Retinal pigment epithelial cell (primary cell): ENCODE measurements around the gene TOP3A.

Experiments used
- DNase-seq: peaks from one replicate; pipeline ENCODE4 v3.0.0-alpha.2; 2010; ENCODE audit warnings: low read depth
- H3K4me3 ChIP-seq: 2 replicates; pipeline ENCODE4 v1.5.1; 2011; ENCODE audit warnings: mild to moderate bottlenecking, low read length, control low read depth, moderate library complexity
- TF ChIP-seq, protein P1 (sequence below): conservative IDR thresholded peaks from 2 replicates; pipeline ENCODE4 v1.5.1; 2011; ENCODE audit warnings: low read depth, low read length, control low read depth, inconsistent platforms

The TOP3A gene

DNA sequence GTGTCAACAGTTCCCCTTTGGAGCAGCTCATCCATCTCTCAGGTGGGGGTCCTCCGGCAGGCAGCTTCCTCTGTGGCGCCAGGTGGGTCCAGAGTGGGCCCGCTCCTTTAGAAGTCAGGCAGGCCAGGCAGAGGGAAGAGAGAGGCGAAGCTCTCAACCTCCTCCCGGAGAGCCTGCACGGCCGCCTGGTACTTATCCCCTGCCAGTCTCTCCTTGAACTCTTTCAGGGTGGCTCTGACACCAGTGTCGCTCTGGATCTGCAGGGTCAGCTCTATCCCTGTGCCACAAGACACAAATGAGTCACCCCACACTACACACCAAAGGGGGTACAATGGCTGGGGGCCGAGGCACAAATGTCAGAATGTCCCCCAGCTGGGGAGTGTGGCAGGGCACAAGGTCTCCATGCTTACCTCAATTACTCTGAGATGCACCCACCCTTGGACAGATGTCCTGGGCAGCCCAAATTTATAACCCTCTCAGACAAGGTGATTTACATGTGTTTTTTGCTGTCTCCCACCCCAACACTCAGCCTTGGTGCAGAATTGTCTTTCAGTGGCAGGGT, 13.9 kb upstream of the TOP3A start:
- TF ChIP-seq, protein P1, sequence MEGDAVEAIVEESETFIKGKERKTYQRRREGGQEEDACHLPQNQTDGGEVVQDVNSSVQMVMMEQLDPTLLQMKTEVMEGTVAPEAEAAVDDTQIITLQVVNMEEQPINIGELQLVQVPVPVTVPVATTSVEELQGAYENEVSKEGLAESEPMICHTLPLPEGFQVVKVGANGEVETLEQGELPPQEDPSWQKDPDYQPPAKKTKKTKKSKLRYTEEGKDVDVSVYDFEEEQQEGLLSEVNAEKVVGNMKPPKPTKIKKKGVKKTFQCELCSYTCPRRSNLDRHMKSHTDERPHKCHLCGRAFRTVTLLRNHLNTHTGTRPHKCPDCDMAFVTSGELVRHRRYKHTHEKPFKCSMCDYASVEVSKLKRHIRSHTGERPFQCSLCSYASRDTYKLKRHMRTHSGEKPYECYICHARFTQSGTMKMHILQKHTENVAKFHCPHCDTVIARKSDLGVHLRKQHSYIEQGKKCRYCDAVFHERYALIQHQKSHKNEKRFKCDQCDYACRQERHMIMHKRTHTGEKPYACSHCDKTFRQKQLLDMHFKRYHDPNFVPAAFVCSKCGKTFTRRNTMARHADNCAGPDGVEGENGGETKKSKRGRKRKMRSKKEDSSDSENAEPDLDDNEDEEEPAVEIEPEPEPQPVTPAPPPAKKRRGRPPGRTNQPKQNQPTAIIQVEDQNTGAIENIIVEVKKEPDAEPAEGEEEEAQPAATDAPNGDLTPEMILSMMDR: no peak
- no peak for DNase-seq
- no peak overlapping the region for H3K4me3 ChIP-seq

DNA sequence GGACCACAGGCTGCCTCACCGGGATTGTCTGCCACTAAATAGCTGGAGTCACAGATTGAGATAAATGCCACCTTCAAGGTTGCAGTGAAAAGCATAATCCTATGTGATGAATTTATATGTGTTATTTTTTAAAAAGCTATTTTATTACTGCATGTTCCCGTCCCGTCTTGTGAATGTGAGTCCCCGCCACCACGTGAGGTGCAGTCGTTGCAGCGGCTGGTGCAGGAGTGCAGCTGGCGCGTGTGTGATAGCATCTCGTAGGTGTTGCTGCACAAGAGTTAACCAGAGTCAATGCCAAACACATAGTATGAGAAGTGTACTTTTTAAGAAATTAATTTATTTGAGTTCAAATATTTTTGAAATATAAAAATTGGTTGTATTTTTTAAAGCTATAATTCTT, 12.8 kb upstream of the TOP3A start:
- TF ChIP-seq, protein P1: no peak
- no peak overlapping the region for H3K4me3 ChIP-seq
- DNase-seq: no peak

DNA sequence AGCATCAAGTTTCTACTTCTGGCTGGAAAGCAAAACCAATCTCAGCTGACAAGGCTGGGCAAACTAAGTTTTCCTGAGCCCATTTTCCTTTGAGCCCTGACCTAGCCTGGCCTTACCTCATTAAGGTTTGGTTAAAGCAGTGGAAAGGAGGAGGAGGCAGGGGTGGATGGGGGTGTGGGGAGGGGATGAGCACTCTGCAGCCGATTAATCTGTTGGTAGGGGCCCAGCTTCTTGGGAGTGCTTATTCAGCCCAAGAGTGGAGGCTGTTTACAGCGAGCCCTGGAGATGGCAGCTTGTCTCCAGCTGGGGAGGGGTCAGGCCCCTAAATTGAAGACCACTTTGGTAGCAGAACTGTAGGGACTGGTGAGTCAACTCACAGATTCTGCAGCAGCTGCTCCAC, 12.3 kb upstream of the TOP3A start:
- H3K4me3 ChIP-seq: no peak overlapping the region
- DNase-seq: no peak
- TF ChIP-seq, protein P1: no peak

DNA sequence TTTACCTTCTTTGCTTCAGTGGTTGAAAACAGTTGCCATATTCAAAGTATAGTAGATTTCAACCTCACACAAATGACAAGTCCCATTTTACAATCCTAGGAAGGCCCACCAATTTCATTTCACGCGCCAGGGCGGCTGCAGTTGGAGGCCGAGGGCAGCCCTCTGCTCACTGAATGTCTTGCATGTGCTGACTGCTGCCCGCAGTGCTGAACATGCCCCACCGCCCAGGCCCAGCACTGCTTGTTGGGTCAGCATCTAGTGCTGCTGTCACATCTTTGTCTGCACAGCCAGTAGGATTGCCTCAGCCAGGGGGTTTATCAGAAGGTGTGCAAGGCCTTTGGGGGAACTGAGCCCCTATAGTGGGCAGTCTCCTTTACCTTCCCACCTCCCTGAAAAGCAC, 11.8 kb upstream of the TOP3A start:
- no peak for DNase-seq
- TF ChIP-seq, protein P1: no peak
- no peak overlapping the region for H3K4me3 ChIP-seq

DNA sequence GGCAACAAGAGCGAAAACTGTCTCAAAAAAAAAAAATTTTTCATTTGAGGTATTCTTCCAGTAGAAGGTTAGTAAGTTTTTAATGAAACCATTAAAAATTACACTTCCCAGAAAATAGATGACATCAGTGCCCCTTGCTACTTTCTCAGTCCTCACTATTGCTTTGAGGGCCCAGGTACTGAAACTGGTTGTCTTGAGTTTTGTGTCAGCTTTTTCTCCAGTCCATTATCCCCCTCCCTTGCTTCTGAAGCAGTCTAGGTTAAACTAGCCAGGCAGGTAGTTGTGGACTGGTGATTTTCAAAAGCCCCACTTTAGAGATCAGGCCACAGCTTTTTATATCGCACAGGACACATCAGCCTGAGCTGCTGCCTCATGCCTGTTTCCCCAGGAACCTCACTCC, 11.2 kb upstream of the TOP3A start:
- DNase-seq: no peak
- H3K4me3 ChIP-seq: no peak overlapping the region
- TF ChIP-seq, protein P1: no peak

DNA sequence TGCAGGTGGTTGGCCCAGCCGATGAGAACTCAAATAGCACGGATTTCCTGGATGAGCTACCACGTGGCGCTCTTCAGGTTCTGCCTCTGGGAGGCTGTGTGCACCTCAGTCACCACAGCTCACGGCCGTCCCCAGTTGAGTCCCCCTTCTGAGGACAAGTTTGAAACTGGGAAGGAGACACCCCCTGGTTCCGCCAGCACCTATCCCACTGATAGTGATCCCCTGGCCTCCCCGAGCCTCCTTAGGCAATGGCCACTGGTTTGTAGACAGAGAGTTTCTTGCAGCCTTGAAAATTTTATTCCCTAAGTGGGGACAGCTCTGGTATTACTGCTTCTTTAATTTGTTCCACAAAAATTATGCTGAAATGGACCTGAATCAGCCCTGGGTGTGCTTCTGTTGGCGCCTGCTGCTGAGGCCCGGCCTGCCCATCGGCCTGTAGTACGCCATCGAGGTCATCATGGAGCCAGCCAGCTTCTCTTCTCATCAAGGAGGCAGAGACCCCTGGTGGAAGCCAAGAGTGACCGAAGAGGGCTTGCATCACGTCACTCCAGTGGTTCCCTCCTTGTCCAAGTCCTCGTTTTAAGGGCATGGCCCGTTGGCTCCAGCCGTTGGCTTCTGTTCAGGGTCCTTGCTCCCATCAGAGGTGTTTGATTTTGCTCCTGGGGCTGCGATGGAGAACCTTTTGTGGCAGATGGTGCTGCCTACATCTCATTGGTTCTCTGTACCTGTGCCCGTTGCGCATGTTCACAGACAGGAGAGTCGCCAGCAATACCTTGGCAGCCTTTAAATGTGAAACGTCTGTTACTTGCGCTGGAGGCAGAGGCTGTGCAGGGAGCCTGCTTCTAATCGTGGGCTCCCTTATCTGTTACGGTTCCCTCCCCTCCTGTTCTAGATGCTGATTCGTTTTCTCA, 9.6 kb upstream of the TOP3A start:
- no peak for DNase-seq
- TF ChIP-seq, protein P1: no peak
- no peak overlapping the region for H3K4me3 ChIP-seq

DNA sequence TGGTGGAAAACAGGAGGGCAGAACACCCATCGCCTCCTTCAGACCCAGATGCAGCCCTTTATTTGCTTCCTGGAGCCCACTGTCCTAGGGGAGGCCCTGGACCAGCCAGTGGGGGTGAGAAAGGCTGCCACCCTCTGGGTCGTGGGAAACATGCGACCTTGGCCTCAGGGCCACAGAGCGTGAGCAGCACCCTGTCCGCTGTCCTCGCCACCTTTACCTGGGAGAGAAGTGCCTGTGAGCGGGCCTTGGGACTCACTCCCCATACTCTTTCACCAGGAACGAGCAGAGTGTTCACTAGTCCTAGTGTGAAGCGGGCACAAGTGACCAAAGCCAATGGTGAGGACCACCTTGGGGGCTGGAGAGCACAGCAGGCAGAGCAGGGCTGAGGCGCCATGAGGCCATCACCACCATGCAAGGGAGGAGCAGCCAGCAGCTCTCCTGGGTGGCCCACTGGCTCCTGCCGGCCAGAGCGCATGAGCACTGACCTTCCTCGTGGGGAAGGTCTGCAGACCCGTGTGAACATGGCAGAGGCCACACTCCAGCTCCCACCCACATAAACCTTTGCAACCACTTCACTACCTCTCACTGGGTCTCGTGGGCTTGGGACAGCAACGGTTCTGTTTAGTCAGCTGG, 8.8 kb upstream of the TOP3A start:
- no peak for DNase-seq
- H3K4me3 ChIP-seq: no peak overlapping the region
- TF ChIP-seq, protein P1: no peak
